Adrenal gland (tissue), 5 donors: ENCODE measurements around the gene PCNP.

Experiments
- POLR2A ChIP-seq, 2 donors: fragments of 450-650 bp; IDR thresholded peaks; one replicate each; pipeline ENCODE4 v1.6.1; 2017; ENCODE audit warnings: antibody characterized with exemption in 2 of 2, mild to moderate bottlenecking in 2 of 2, moderate library complexity in 1 of 2
- TF ChIP-seq, protein P1 (sequence below), 6 experiments: fragments of 450-650 bp in 4 of 6; fragments of 200-600 bp in 2 of 6; sonication (generic) in 1 of 6; IDR thresholded peaks; 1 replicate in 5 of 6; 2 replicates in 1 of 6; pipeline versions ENCODE4 v1.5.1 to v1.8.0; 2016 to 2021; ENCODE audit warnings: antibody characterized with exemption in 6 of 6, mild to moderate bottlenecking in 2 of 6, moderate library complexity in 1 of 6
- donor health status: DM: no; HTN: no; CAD: no.

DNA sequence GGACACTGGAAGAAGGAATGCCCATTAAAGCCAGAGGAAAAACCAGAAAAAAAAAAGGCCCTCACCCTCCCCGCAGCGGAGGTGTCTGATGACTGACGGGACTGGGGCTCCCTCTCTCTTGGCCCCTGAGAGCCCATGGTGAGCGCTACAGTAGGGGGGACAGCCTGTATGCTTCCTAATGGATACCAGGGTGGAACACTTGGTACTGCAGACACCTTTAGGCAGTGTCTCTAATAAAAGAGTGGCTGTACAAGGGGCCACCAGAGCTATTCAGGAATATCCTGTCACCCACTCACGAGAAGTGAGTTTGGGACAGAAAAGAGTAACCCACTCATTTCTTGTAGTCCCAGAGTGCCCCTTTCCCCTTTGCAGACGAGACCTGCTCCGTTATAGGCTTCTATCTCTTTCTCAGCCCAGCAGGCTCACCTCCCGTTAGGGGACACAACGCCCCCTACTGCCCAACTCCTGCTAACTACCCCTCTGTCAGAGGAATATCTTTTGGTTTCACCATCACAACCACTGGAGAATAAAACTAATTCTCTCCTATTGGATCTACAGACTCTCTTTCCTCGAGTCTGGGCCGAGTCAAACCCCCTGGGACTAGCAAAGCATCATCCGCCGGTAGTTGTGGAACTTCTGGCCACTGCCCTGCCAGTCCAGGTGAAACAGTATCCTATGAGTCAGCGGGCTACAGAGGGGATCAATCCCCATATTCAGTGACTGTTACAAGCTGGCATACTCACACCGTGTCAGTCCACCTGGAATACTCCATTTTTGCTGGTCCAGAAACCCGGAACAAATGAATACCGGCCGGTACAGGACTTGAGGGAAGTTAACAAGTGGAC, 62.2 kb downstream of the PCNP start:
- TF ChIP-seq, protein P1, sequence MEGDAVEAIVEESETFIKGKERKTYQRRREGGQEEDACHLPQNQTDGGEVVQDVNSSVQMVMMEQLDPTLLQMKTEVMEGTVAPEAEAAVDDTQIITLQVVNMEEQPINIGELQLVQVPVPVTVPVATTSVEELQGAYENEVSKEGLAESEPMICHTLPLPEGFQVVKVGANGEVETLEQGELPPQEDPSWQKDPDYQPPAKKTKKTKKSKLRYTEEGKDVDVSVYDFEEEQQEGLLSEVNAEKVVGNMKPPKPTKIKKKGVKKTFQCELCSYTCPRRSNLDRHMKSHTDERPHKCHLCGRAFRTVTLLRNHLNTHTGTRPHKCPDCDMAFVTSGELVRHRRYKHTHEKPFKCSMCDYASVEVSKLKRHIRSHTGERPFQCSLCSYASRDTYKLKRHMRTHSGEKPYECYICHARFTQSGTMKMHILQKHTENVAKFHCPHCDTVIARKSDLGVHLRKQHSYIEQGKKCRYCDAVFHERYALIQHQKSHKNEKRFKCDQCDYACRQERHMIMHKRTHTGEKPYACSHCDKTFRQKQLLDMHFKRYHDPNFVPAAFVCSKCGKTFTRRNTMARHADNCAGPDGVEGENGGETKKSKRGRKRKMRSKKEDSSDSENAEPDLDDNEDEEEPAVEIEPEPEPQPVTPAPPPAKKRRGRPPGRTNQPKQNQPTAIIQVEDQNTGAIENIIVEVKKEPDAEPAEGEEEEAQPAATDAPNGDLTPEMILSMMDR (IDR thresholded peaks at IDR 0.05) = peak; percentile 44 to 68 (median 54)
- TF ChIP-seq POLR2A (IDR thresholded peaks at IDR 0.05) = no peak
